ENCODE measurements around the gene FBN2. TPM values are rescaled to one million over a fixed set of nuclear protein-coding genes. Genes with fewer than 3 reads are reported as not detected.
A peak's percentile ranks its signal among the peaks of the same experiment; 100 is the strongest.
"Not testable (repeated sequence)": the region's sequence is repeated elsewhere in the genome, so short reads cannot be mapped to it uniquely, and the experiment has no call there.

FBN2 gene
- total and polyA plus RNA-seq, 12 donors: 2.2 to 237 (median 21.6) TPM

DNA sequence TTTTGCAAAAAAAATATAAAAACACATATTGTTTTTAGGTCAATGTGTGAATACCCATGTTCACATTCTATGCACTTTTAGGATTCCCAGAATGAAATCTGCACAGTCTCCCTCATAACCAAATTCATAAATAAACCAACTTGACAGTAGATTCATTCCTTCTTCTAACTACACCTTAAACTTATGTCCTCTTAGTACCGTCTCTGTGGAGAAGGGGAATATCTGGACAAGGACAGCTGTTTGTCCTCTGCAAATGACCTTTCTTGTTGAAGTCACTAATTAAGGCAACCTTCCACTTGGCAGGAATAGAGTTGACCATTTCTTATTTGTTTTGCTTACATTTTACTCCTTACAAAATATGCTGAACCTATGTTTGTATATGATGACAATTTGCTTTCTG, 71.1 kb downstream of the FBN2 start:
- H3K9me3 ChIP-seq (replicated peaks in 1 of 3): no peaks in the 10 kb centered on the region
- no peaks in the 10 kb centered on the region for H3K4me1 ChIP-seq (replicated peaks in 1 of 2)
- intact Hi-C loops (cut with DNase I): no loop called here
- no peak overlapping the region for H3K4me3 ChIP-seq
- H3K27me3 ChIP-seq: no peaks in the 10 kb centered on the region
- no peaks in the 10 kb centered on the region for H3K36me3 ChIP-seq (replicated peaks in 1 of 2)
- no peak for DNase-seq
- no peak overlapping the region for H3K27ac ChIP-seq
- WGBS, 4 donors: 29 to 54% (median 45%) methylated on average over 1 of the region's 1 CpG
- TF ChIP-seq POLR2A (IDR thresholded peaks at IDR 0.05): no peak

DNA sequence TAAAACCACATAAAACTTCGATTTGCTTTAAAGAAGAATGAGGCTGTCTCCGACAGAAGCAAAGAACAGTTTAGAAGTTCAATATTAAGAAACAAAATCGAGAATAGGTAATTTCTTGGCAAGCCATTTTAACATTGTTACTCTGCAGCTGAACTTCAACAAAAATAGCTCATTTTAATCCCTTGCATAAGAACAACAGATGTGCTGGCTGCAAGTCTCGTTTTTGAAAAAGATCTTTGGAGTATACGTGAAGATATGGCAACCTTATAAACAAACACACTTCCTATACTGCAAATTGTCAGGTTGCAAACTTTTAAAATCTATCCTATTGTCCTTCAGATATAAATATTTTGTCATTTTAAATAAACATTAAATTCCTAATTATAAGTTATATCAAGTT, 71.5 kb downstream of the FBN2 start:
- intact Hi-C loops (cut with DNase I): no loop called here
- TF ChIP-seq, protein P1, sequence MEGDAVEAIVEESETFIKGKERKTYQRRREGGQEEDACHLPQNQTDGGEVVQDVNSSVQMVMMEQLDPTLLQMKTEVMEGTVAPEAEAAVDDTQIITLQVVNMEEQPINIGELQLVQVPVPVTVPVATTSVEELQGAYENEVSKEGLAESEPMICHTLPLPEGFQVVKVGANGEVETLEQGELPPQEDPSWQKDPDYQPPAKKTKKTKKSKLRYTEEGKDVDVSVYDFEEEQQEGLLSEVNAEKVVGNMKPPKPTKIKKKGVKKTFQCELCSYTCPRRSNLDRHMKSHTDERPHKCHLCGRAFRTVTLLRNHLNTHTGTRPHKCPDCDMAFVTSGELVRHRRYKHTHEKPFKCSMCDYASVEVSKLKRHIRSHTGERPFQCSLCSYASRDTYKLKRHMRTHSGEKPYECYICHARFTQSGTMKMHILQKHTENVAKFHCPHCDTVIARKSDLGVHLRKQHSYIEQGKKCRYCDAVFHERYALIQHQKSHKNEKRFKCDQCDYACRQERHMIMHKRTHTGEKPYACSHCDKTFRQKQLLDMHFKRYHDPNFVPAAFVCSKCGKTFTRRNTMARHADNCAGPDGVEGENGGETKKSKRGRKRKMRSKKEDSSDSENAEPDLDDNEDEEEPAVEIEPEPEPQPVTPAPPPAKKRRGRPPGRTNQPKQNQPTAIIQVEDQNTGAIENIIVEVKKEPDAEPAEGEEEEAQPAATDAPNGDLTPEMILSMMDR (IDR thresholded peaks at IDR 0.05): no peak
- no peak for TF ChIP-seq POLR2A (IDR thresholded peaks at IDR 0.05)
- 66 to 74% (median 70%) methylated on average over 5 of the region's 5 CpGs for WGBS, 4 donors
- DNase-seq: no peak
- H3K27me3 ChIP-seq: no peaks in the 10 kb centered on the region
- H3K36me3 ChIP-seq (replicated peaks in 1 of 2): no peaks in the 10 kb centered on the region
- H3K4me1 ChIP-seq (replicated peaks in 1 of 2): no peaks in the 10 kb centered on the region
- H3K9me3 ChIP-seq (replicated peaks in 1 of 3): no peaks in the 10 kb centered on the region
- no peak overlapping the region for H3K4me3 ChIP-seq
- H3K27ac ChIP-seq: no peak overlapping the region

DNA sequence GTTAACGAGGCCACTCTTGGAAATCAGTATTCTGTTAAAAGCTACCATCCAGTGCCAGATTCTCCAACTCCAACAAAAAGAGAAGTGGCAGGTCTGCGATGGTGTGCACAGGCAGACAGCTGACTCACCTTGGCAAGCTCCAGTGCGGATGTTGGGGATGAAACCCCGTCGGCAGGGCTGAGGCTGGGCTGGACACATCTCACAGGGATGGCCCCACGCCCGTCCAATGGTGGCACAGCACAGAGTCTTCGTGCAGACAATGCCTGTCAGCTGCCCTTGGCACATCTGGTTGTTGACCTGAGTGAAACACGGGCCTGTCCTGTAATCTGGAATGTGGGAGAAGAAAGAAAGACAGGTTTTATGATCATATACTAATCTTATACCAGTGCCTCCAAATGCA, 73.4 kb downstream of the FBN2 start:
- intact Hi-C loops (cut with DNase I): no loop called here
- TF ChIP-seq, protein P1 (IDR thresholded peaks at IDR 0.05): no peak
- TF ChIP-seq POLR2A (IDR thresholded peaks at IDR 0.05): no peak
- DNase-seq: peak in 4 of 7 donors; percentile 8 to 62 (median 38)
- Histone ChIP-seq H3K27me3 (no peaks in the 10 kb centered on the region), H3K4me3 (no peak overlapping the region), H3K36me3 (replicated peaks in 1 of 2) (no peaks in the 10 kb centered on the region), H3K27ac (no peak overlapping the region), H3K9me3 (replicated peaks in 1 of 3) (no peaks in the 10 kb centered on the region), H3K4me1 (replicated peaks in 1 of 2) (no peaks in the 10 kb centered on the region)
- WGBS, 4 donors: 70 to 89% (median 86%) methylated on average over 9 of the region's 9 CpGs

DNA sequence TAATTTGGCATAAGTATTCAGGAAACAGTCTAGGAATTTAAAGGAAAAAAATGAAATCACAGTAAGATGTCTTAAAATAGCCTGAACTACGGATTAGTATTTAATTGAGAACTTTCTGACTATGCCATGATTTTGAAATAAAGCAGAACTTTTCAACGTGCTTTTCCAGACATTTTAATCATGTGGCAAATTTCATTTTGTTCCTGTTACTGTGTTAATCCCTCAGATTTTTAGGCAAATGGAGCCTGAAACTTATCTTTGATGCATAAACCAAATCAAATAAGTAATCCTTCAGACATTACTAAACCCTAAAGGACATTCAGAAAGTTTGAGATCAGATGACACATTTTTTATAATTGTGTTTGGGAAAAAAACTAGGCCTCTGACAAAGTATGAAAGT, 75.7 kb downstream of the FBN2 start:
- no peaks in the 10 kb centered on the region for H3K27me3 ChIP-seq
- H3K36me3 ChIP-seq (replicated peaks in 1 of 2): no peaks in the 10 kb centered on the region
- no peaks in the 10 kb centered on the region for H3K9me3 ChIP-seq (replicated peaks in 1 of 3)
- H3K4me3 ChIP-seq: no peak overlapping the region
- WGBS, 4 donors: 34 to 48% (median 44%) methylated on average over 2 of the region's 2 CpGs
- TF ChIP-seq POLR2A (IDR thresholded peaks at IDR 0.05): no peak
- TF ChIP-seq, protein P1 (IDR thresholded peaks at IDR 0.05): no peak
- no peaks in the 10 kb centered on the region for H3K4me1 ChIP-seq (replicated peaks in 1 of 2)
- no peak overlapping the region for H3K27ac ChIP-seq
- DNase-seq: no peak
- intact Hi-C loops (cut with DNase I): no loop called here

- H3K9me3 ChIP-seq (replicated peaks in 1 of 3); H3K4me1 ChIP-seq (replicated peaks in 1 of 2); DNase-seq; H3K27me3 ChIP-seq; H3K36me3 ChIP-seq (replicated peaks in 1 of 2); H3K4me3 ChIP-seq; H3K27ac ChIP-seq; intact Hi-C loops (cut with DNase I): not testable (repeated sequence)
- 60 to 73% (median 64%) methylated on average over 3 of the region's 3 CpGs for whole genome bisulfite sequencing, 4 donors
These were observed 80.7 kb downstream of the FBN2 start for GRCh38 chr5:128457147-128457915.
